H1 (cell line): ENCODE data around the gene XRN2. TPM values are rescaled to one million over a fixed set of nuclear protein-coding genes. Genes with fewer than 3 reads are reported as not detected.

ENCODE experiments used
- CTCF ChIA-PET: fragments of 300-600 bp; sonication (Branson Sonifier 250); formaldehyde crosslinking; loops from one replicate; lab custom pipeline; 2021; ENCODE audit not compliant: partially characterized antibody; lab: Charles Lee
- POLR2A ChIA-PET: fragments of 300-600 bp; sonication (Branson Sonifier 250); formaldehyde crosslinking; loops from one replicate; lab custom pipeline; 2021; ENCODE audit warnings: inconsistent platforms; ENCODE audit not compliant: partially characterized antibody; lab: Charles Lee
- DNase-seq, 2 experiments: peaks; one replicate each; pipeline versions ENCODE4 v3.0.0 to v3.0.0-alpha.2; 2010 to 2022; ENCODE audit warnings: low spot score in 2 of 2, low read depth in 1 of 2, mixed read lengths in 1 of 2
- FAIRE-seq: peaks from 2 replicates; lab custom pipeline; 2011; peaks lifted over from hg19 to GRCh38; lab: Jason Lieb, UNC
- H2AFZ ChIP-seq: 2 replicates; pipeline ENCODE4 v1.8.1; 2012; ENCODE audit warnings: low read length, inconsistent platforms
- H2AK5ac ChIP-seq: 2 replicates; pipeline ENCODE4 v1.6.1; 2013; ENCODE audit warnings: low read depth, low read length
- H2BK120ac ChIP-seq: replicated peaks from 2 replicates; pipeline ENCODE3; 2013; ENCODE audit warnings: low read depth, low read length, inconsistent platforms
- H2BK12ac ChIP-seq: 2 replicates; pipeline ENCODE4 v1.6.1; 2013; ENCODE audit warnings: low read depth, low read length
- H2BK15ac ChIP-seq: 2 replicates; pipeline ENCODE4 v1.6.1; 2013; ENCODE audit warnings: low read length
- H2BK20ac ChIP-seq: 2 replicates; pipeline ENCODE4 v1.6.1; 2013; ENCODE audit warnings: low read length
- H2BK5ac ChIP-seq: 2 replicates; pipeline ENCODE4 v1.6.1; 2013; ENCODE audit warnings: low read depth, low read length
- H3K14ac ChIP-seq: 2 replicates; pipeline ENCODE4 v1.6.1; 2013; ENCODE audit warnings: inconsistent platforms; ENCODE audit not compliant: insufficient read length
- H3K18ac ChIP-seq: 2 replicates; pipeline ENCODE4 v1.6.1; 2013; ENCODE audit warnings: low read length; ENCODE audit errors: extremely low read depth
- H3K23ac ChIP-seq: 2 replicates; pipeline ENCODE4 v1.6.1; 2013; ENCODE audit warnings: inconsistent platforms; ENCODE audit not compliant: insufficient read length
- H3K23me2 ChIP-seq: 2 replicates; pipeline ENCODE4 v1.6.1; 2013; ENCODE audit warnings: low read depth, low read length
- H3K27ac ChIP-seq: 2 replicates; pipeline ENCODE4 v1.6.1; 2011; ENCODE audit warnings: low read depth, low read length, inconsistent platforms
- H3K27me3 ChIP-seq, 4 experiments: replicated peaks in 1 of 4; 1 replicate in 1 of 4; 2 replicates in 3 of 4; pipeline versions ENCODE4 v1.6.1 to v1.8.1; 2011 to 2013; ENCODE audit warnings: low read length in 3 of 4, mild to moderate bottlenecking in 3 of 4, inconsistent platforms in 2 of 4, mixed read lengths in 2 of 4, moderate library complexity in 1 of 4; ENCODE audit not compliant: control insufficient read depth in 3 of 4, insufficient read depth in 3 of 4; ENCODE audit errors: extremely low read depth in 1 of 4
- H3K36me3 ChIP-seq, 4 experiments: 2 replicates each; pipeline versions ENCODE4 v1.6.1 to v1.8.1; 2011 to 2013; ENCODE audit warnings: mild to moderate bottlenecking in 4 of 4, low read length in 3 of 4, moderate library complexity in 2 of 4, control low read depth in 1 of 4, inconsistent platforms in 1 of 4; ENCODE audit not compliant: insufficient read depth in 4 of 4, control insufficient read depth in 2 of 4
- H3K4ac ChIP-seq: replicated peaks from 2 replicates; pipeline ENCODE3; 2013; ENCODE audit warnings: low read length, low read depth, mixed read lengths, inconsistent platforms; ENCODE audit not compliant: insufficient read length
- H3K4me1 ChIP-seq, 4 experiments: replicated peaks in 1 of 4; 1 replicate in 1 of 4; 2 replicates in 3 of 4; pipeline versions ENCODE4 v1.6.1 to v1.8.1; 2011 to 2013; ENCODE audit warnings: low read length in 3 of 4, inconsistent platforms in 2 of 4, mixed read lengths in 1 of 4; ENCODE audit not compliant: insufficient read depth in 4 of 4, control insufficient read depth in 3 of 4
- H3K4me2 ChIP-seq, 2 experiments: 2 replicates each; pipeline versions ENCODE4 v1.6.1 to v1.8.1; 2011 to 2013; ENCODE audit warnings: low read depth in 2 of 2, low read length in 2 of 2, control low read depth in 1 of 2, inconsistent platforms in 1 of 2, mild to moderate bottlenecking in 1 of 2; ENCODE audit not compliant: insufficient read depth in 1 of 2
- H3K4me3 ChIP-seq, 4 experiments: fragments of 200-600, 300-600 bp in 1 of 4; sonication (generic), shearing (Covaris generic), sonication (Bioruptor Twin) in 1 of 4; 2 replicates each; pipeline versions ENCODE4 v1.5.1 to v1.8.1; 2011 to 2016; ENCODE audit warnings: low read length in 4 of 4, low read depth in 3 of 4, control low read depth in 2 of 4, inconsistent platforms in 2 of 4, mild to moderate bottlenecking in 2 of 4, mixed read lengths in 1 of 4, moderate library complexity in 1 of 4; ENCODE audit not compliant: insufficient read depth in 2 of 4; ENCODE audit errors: extremely low read depth in 1 of 4
- H3K56ac ChIP-seq: replicated peaks from 2 replicates; pipeline ENCODE3; 2013; ENCODE audit warnings: low read depth, mild to moderate bottlenecking, mixed read lengths, low read length, inconsistent platforms; ENCODE audit not compliant: insufficient read length
- H3K79me1 ChIP-seq: 2 replicates; pipeline ENCODE4 v1.6.1; 2013; ENCODE audit warnings: low read depth, low read length, control low read depth
- H3K79me2 ChIP-seq, 2 experiments: 2 replicates each; pipeline versions ENCODE4 v1.6.1 to v1.8.1; 2012 to 2013; ENCODE audit warnings: low read length in 2 of 2, mild to moderate bottlenecking in 2 of 2, inconsistent platforms in 1 of 2; ENCODE audit not compliant: insufficient read depth in 2 of 2, control insufficient read depth in 1 of 2
- H3K9ac ChIP-seq, 4 experiments: replicated peaks in 1 of 4; 1 replicate in 1 of 4; 2 replicates in 3 of 4; pipeline versions ENCODE4 v1.6.1 to v1.8.1; 2011 to 2013; ENCODE audit warnings: low read depth in 3 of 4, low read length in 3 of 4, control low read depth in 2 of 4, mild to moderate bottlenecking in 2 of 4, moderate library complexity in 2 of 4, inconsistent platforms in 1 of 4; ENCODE audit errors: extremely low read depth in 1 of 4
- H3K9me3 ChIP-seq, 2 experiments: 2 replicates each; pipeline versions ENCODE4 v1.6.1 to v1.8.1; 2012 to 2013; ENCODE audit warnings: mild to moderate bottlenecking in 2 of 2, moderate library complexity in 2 of 2, control low read depth in 1 of 2, inconsistent platforms in 1 of 2, low read depth in 1 of 2, low read length in 1 of 2, mixed read lengths in 1 of 2; ENCODE audit not compliant: insufficient read depth in 2 of 2
- H4K20me1 ChIP-seq, 2 experiments: replicated peaks in 1 of 2; 2 replicates each; pipeline versions ENCODE3 to v1.8.1; 2011 to 2013; ENCODE audit warnings: inconsistent platforms in 2 of 2, low read length in 2 of 2, mild to moderate bottlenecking in 1 of 2; ENCODE audit not compliant: insufficient read depth in 2 of 2, control insufficient read depth in 1 of 2
- H4K5ac ChIP-seq: 2 replicates; pipeline ENCODE4 v1.6.1; 2013; ENCODE audit warnings: low read length, low read depth, mixed read lengths, inconsistent platforms; ENCODE audit not compliant: insufficient read length
- H4K8ac ChIP-seq: 2 replicates; pipeline ENCODE4 v1.8.0; 2013; ENCODE audit warnings: mild to moderate bottlenecking, moderate library complexity, low read length, inconsistent platforms; ENCODE audit not compliant: insufficient read depth; ENCODE audit errors: extremely low read depth
- H4K91ac ChIP-seq: replicated peaks from 2 replicates; pipeline ENCODE3; 2013; ENCODE audit warnings: low read length, mixed read lengths, inconsistent platforms; ENCODE audit not compliant: insufficient read length
- ATF2 ChIP-seq: IDR thresholded peaks from 2 replicates; pipeline ENCODE4 v1.6.1; 2012; ENCODE audit warnings: low read length, inconsistent platforms
- BRCA1 ChIP-seq: IDR thresholded peaks from 2 replicates; pipeline ENCODE4 v1.6.1; 2012; ENCODE audit warnings: low read depth, low read length, improper control_type of control experiment
- CBX8 ChIP-seq: fragments of 300-800, 300-1000 bp; sonication (generic); IDR thresholded peaks from 2 replicates; pipeline ENCODE4 v1.7.1; 2016; ENCODE audit warnings: low read depth, low read length, borderline replicate concordance
- CHD2 ChIP-seq: IDR thresholded peaks from 2 replicates; pipeline ENCODE4 v1.6.1; 2012; ENCODE audit warnings: low read length, improper control_type of control experiment
- CTBP2 ChIP-seq: IDR thresholded peaks from 2 replicates; pipeline ENCODE4 v1.7.0; 2011; ENCODE audit warnings: borderline replicate concordance, mild to moderate bottlenecking, moderate library complexity, mixed read lengths, low read length; ENCODE audit not compliant: insufficient read depth, insufficient read length
- E2F6 ChIP-seq: IDR thresholded peaks from 2 replicates; pipeline ENCODE4 v1.6.1; 2012; ENCODE audit warnings: inconsistent platforms
- NRF1 ChIP-seq: IDR thresholded peaks from 2 replicates; pipeline ENCODE4 v1.6.1; 2011; ENCODE audit warnings: mild to moderate bottlenecking, low read depth, low read length, improper control_type of control experiment
- POLR2A ChIP-seq, 2 experiments: IDR thresholded peaks; 1 replicate in 1 of 2; 2 replicates in 1 of 2; pipeline ENCODE4 v1.6.1; 2011; ENCODE audit warnings: low read depth in 2 of 2, low read length in 2 of 2, mild to moderate bottlenecking in 2 of 2; ENCODE audit errors: control extremely low read depth in 1 of 2
- SAP30 ChIP-seq: fragments of 300-600 bp; sonication (generic); IDR thresholded peaks from 2 replicates; pipeline ENCODE4 v1.7.1; 2012; ENCODE audit warnings: low read length, moderate library complexity, mild to moderate bottlenecking, inconsistent platforms; ENCODE audit not compliant: insufficient read depth, insufficient replicate concordance
- SIRT6 ChIP-seq: IDR thresholded peaks from one replicate; pipeline ENCODE4 v1.7.1; 2012; ENCODE audit warnings: low read length, inconsistent platforms
- SP4 ChIP-seq: IDR thresholded peaks from 2 replicates; pipeline ENCODE4 v1.6.1; 2012; ENCODE audit warnings: low read length, inconsistent platforms
- TBP ChIP-seq: IDR thresholded peaks from 2 replicates; pipeline ENCODE4 v1.6.1; 2011; ENCODE audit warnings: low read depth, low read length, improper control_type of control experiment
- ZNF274 ChIP-seq: IDR thresholded peaks from 2 replicates; pipeline ENCODE4 v1.7.0; 2012; ENCODE audit warnings: low read length, borderline replicate concordance; ENCODE audit errors: extremely low read depth
- WGBS, 2 experiments: shearing (Covaris generic) in 1 of 2; methylation state at CpG; one replicate each; pipeline versions ENCODE4 v1.1.6 to v1.1.7; 2013 to 2015; ENCODE audit warnings: low lambda C conversion rate in 2 of 2, mixed read lengths in 2 of 2, inconsistent platforms in 1 of 2, low coverage in 1 of 2, missing lambda C conversion rate in 1 of 2; ENCODE audit not compliant: insufficient replicate concordance in 2 of 2, insufficient coverage in 1 of 2, insufficient read length in 1 of 2; ENCODE audit errors: extremely low coverage in 1 of 2, missing lambda C conversion rate in 1 of 2; 5-methylcytosine and 5-hydroxymethylcytosine counted together
- polyA plus RNA-seq, 7 experiments: library from polyadenylated mRNA; depleted of rRNA in 3 of 7; stranded (reverse) in 5 of 7; unstranded in 2 of 7; fragments of >200 nt in 5 of 7; fragments of 200-250 nt in 2 of 7; gene quantifications; 1 replicate in 5 of 7; 2 replicates in 1 of 7; 4 replicates in 1 of 7; pipeline versions ENCODE4 v1.2.1 to v1.2.3, GENCODE V29; 2011 to 2013; ENCODE audit warnings: missing spikeins in 2 of 7, mixed read lengths in 2 of 7
- total RNA-seq: library from RNA; stranded (reverse); fragmentation: NEBNext Ultra II Directional; extraction: Animal tissue kit (Norgen Biotek cat#: 25700); gene quantifications from 2 replicates; pipeline ENCODE4 v1.2.1, GENCODE V29; 2021

XRN2 gene
- total and polyA plus RNA-seq, 2 of the 8 experiments (the other 6 are each of a cell fraction or from before 2014, with no cell fraction given): 60.3 to 139 TPM

- Histone ChIP-seq H3K56ac (no peak overlapping the region), H3K27ac (no peak overlapping the region), H3K9me3 (no peaks in the 10 kb centered on the region), H3K14ac (no peak overlapping the region), H2BK20ac (no peak overlapping the region), H3K4ac (no peak overlapping the region), H3K23me2 (no peaks in the 10 kb centered on the region), H3K9ac (peak overlapping the region in 1 of 4 experiments; percentile 8; a peak in 1 of 7 replicates), H4K5ac (no peak overlapping the region), H2BK5ac (no peak overlapping the region), H3K27me3 (peaks cover 0 to 4% (median 0%) of the 10 kb centered on the region in 4 experiments; a peak in 4 of 7 replicates), H4K8ac (no peak overlapping the region; the same call in 1 of the 2 replicates), H3K4me2 (no peak overlapping the region), H3K36me3 (peaks cover 3 to 45% (median 17%) of the 10 kb centered on the region in 4 experiments; a peak in 7 of 8 replicates), H3K18ac (no peak overlapping the region), H2AK5ac (no peak overlapping the region), H2BK15ac (no peak overlapping the region), H4K91ac (no peak overlapping the region), H3K79me1 (no peaks in the 10 kb centered on the region), H2AFZ (no peak overlapping the region), H3K79me2 (no peaks in the 10 kb centered on the region), H4K20me1 (peaks cover 0 to 3% of the 10 kb centered on the region in 2 experiments), H3K4me1 (no peaks in the 10 kb centered on the region), H2BK120ac (no peak overlapping the region), H2BK12ac (no peak overlapping the region), H3K23ac (no peak overlapping the region)
- ChIA-PET POLR2A (no interaction called here), CTCF (interaction anchor here (0.6 kb wide), 1 partner anchor 143 kb away, joined by 3 read pairs; no protein-coding TSS in a partner anchor)
- no peak for DNase-seq
- FAIRE-seq: no peak
- 91% methylated on average over 5 of the region's 5 CpGs; no CpG with 5 or more reads in 1 of the 2 experiments for WGBS, 2 experiments
- TF ChIP-seq TBP: no peak
- TF ChIP-seq E2F6: no peak
- TF ChIP-seq SIRT6: no peak
- TF ChIP-seq POLR2A (IDR thresholded peaks at IDR 0.05; ENCODE audit: control extremely low read depth in 1 of 2, low read depth in 2 of 2, low read length in 2 of 2): no peak
- no peak for TF ChIP-seq SAP30
- TF ChIP-seq CBX8: no peak
- no peak for TF ChIP-seq CHD2
- TF ChIP-seq SP4: no peak
- TF ChIP-seq ATF2: no peak
- no peak for TF ChIP-seq CTBP2
- no peak for TF ChIP-seq ZNF274
- no peak for TF ChIP-seq NRF1
- no peak for TF ChIP-seq BRCA1
- TF ChIP-seq, all 59 proteins: peak for 0
- H3K4me3 ChIP-seq: no peak overlapping the region
These were observed 83.0 kb downstream of the XRN2 start for GRCh38 chr20:21386111-21386510.
